ENCODE measurements around the gene AGFG2. TPM values are rescaled to one million over a fixed set of nuclear protein-coding genes. Genes with fewer than 3 reads are reported as not detected.

AGFG2 gene
- total and polyA plus RNA-seq, 2 of the 13 experiments (the other 11 are each of a cell fraction or from before 2014, with no cell fraction given) = 125 to 132 TPM

DNA sequence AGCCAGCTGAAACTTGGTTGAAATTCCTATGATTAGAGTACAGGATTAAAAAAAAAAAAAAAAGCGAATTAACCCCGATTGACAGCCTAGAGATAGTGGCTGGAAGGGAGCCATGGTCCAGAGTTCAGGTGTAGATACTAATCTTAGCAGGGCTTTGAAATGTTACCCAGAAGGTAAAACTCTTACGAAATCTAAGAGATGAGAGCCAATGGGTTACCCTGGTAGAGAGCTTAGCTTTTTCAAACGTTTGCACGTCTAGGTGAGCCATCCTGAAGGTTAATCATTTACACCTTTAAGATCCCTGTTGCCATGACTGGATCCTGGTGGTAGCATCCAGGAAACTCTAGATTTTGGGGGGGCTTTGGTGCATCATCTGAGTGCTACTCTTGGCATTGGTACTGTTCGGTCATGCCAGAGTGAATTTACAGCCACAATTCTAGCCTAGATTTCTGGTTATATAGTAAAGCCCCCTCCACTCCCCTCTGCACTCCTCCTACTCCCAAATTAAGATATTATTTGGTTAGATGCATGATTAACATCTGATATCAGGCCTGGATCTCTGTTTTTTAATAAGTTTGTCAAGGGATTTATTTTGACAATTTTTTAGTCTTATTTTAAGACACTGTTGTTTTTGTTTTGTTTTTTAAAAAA, 1.2 kb downstream of the AGFG2 start (continued):
- TF ChIP-seq, protein P1, sequence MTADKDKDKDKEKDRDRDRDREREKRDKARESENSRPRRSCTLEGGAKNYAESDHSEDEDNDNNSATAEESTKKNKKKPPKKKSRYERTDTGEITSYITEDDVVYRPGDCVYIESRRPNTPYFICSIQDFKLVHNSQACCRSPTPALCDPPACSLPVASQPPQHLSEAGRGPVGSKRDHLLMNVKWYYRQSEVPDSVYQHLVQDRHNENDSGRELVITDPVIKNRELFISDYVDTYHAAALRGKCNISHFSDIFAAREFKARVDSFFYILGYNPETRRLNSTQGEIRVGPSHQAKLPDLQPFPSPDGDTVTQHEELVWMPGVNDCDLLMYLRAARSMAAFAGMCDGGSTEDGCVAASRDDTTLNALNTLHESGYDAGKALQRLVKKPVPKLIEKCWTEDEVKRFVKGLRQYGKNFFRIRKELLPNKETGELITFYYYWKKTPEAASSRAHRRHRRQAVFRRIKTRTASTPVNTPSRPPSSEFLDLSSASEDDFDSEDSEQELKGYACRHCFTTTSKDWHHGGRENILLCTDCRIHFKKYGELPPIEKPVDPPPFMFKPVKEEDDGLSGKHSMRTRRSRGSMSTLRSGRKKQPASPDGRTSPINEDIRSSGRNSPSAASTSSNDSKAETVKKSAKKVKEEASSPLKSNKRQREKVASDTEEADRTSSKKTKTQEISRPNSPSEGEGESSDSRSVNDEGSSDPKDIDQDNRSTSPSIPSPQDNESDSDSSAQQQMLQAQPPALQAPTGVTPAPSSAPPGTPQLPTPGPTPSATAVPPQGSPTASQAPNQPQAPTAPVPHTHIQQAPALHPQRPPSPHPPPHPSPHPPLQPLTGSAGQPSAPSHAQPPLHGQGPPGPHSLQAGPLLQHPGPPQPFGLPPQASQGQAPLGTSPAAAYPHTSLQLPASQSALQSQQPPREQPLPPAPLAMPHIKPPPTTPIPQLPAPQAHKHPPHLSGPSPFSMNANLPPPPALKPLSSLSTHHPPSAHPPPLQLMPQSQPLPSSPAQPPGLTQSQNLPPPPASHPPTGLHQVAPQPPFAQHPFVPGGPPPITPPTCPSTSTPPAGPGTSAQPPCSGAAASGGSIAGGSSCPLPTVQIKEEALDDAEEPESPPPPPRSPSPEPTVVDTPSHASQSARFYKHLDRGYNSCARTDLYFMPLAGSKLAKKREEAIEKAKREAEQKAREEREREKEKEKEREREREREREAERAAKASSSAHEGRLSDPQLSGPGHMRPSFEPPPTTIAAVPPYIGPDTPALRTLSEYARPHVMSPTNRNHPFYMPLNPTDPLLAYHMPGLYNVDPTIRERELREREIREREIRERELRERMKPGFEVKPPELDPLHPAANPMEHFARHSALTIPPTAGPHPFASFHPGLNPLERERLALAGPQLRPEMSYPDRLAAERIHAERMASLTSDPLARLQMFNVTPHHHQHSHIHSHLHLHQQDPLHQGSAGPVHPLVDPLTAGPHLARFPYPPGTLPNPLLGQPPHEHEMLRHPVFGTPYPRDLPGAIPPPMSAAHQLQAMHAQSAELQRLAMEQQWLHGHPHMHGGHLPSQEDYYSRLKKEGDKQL (CRISPR knock-in tag; IDR thresholded peaks at IDR 0.05; ENCODE audit: low read depth) = 0 out of 2 replicates have a peak, but pooled peaks have one; percentile 27
- TF ChIP-seq ZNF431 (CRISPR knock-in tag; IDR thresholded peaks at IDR 0.05; ENCODE audit: borderline replicate concordance, low read depth) (peak; percentile 51; the same call in 1 of the 2 replicates), SIX1 (CRISPR knock-in tag; IDR thresholded peaks at IDR 0.05; ENCODE audit: borderline replicate concordance) (peak; percentile 78; the same call in 1 of the 2 replicates), CCDC6 (CRISPR knock-in tag; IDR thresholded peaks at IDR 0.05) (0 out of 2 replicates have a peak, but pooled peaks have one; percentile 46), PPARG (CRISPR knock-in tag; conservative IDR thresholded peaks at IDR 0.05) (peak; percentile 61; the same call in 1 of the 2 replicates), SMAD3 (CRISPR knock-in tag; IDR thresholded peaks at IDR 0.05) (peak; percentile 85), MAZ (IDR thresholded peaks at IDR 0.05; ENCODE audit: borderline replicate concordance, low read depth, low read length) (no peak), MAZ (CRISPR knock-in tag; IDR thresholded peaks at IDR 0.05; ENCODE audit: low read depth) (peak; percentile 47; the same call in 1 of the 2 replicates), ATM (IDR thresholded peaks at IDR 0.05; ENCODE audit: borderline replicate concordance) (no peak), POLR2G (IDR thresholded peaks at IDR 0.05; ENCODE audit: low read depth, low read length) (peak; percentile 74), ZNF841 (CRISPR knock-in tag; IDR thresholded peaks at IDR 0.05; ENCODE audit: borderline replicate concordance) (peak; percentile 13; the same call in 1 of the 2 replicates), RCOR2 (CRISPR knock-in tag; IDR thresholded peaks at IDR 0.05) (peak; percentile 60; the same call in 1 of the 2 replicates), ZNF430 (CRISPR knock-in tag; IDR thresholded peaks at IDR 0.05) (0 out of 2 replicates have a peak, but pooled peaks have one; percentile 53), MXD4 (CRISPR knock-in tag; IDR thresholded peaks at IDR 0.05) (0 out of 2 replicates have a peak, but pooled peaks have one; percentile 43)
- TF ChIP-seq, protein P2, sequence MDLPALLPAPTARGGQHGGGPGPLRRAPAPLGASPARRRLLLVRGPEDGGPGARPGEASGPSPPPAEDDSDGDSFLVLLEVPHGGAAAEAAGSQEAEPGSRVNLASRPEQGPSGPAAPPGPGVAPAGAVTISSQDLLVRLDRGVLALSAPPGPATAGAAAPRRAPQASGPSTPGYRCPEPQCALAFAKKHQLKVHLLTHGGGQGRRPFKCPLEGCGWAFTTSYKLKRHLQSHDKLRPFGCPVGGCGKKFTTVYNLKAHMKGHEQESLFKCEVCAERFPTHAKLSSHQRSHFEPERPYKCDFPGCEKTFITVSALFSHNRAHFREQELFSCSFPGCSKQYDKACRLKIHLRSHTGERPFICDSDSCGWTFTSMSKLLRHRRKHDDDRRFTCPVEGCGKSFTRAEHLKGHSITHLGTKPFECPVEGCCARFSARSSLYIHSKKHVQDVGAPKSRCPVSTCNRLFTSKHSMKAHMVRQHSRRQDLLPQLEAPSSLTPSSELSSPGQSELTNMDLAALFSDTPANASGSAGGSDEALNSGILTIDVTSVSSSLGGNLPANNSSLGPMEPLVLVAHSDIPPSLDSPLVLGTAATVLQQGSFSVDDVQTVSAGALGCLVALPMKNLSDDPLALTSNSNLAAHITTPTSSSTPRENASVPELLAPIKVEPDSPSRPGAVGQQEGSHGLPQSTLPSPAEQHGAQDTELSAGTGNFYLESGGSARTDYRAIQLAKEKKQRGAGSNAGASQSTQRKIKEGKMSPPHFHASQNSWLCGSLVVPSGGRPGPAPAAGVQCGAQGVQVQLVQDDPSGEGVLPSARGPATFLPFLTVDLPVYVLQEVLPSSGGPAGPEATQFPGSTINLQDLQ (CRISPR knock-in tag; IDR thresholded peaks at IDR 0.05) = no peak
- TF ChIP-seq, protein P3, sequence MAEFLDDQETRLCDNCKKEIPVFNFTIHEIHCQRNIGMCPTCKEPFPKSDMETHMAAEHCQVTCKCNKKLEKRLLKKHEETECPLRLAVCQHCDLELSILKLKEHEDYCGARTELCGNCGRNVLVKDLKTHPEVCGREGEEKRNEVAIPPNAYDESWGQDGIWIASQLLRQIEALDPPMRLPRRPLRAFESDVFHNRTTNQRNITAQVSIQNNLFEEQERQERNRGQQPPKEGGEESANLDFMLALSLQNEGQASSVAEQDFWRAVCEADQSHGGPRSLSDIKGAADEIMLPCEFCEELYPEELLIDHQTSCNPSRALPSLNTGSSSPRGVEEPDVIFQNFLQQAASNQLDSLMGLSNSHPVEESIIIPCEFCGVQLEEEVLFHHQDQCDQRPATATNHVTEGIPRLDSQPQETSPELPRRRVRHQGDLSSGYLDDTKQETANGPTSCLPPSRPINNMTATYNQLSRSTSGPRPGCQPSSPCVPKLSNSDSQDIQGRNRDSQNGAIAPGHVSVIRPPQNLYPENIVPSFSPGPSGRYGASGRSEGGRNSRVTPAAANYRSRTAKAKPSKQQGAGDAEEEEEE (CRISPR knock-in tag; IDR thresholded peaks at IDR 0.05; ENCODE audit: borderline replicate concordance) = no peak
- TF ChIP-seq, protein P4, sequence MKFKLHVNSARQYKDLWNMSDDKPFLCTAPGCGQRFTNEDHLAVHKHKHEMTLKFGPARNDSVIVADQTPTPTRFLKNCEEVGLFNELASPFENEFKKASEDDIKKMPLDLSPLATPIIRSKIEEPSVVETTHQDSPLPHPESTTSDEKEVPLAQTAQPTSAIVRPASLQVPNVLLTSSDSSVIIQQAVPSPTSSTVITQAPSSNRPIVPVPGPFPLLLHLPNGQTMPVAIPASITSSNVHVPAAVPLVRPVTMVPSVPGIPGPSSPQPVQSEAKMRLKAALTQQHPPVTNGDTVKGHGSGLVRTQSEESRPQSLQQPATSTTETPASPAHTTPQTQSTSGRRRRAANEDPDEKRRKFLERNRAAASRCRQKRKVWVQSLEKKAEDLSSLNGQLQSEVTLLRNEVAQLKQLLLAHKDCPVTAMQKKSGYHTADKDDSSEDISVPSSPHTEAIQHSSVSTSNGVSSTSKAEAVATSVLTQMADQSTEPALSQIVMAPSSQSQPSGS (CRISPR knock-in tag; IDR thresholded peaks at IDR 0.05) = peak; percentile 63; the same call in 1 of the 2 replicates
